ENCODE results near the gene PITPNM1. TPM values are rescaled to one million over a fixed set of nuclear protein-coding genes. Genes with fewer than 3 reads are reported as not detected.

PITPNM1 gene
- total RNA-seq, 2 donors from 2014 or later: 10.7 to 30.7 TPM

DNA sequence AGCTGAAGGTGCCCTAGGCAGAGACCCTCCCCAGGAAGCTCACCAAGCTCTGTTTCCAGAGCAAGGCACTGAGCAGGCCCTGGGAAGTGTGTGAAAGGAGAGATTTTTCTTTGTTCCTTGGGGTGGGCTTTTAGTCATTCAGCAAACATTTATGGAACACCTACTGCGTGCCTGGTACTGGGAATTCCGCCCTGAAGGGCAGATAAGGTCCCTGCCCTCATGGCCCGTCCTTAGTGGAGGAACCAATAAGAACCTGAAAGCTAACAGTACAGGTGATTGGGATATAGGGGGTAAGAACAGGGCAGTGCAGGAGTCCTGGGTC lies 40.0 kb downstream of the PITPNM1 start:
- peak overlapping the region; percentile 91 to 92 for H3K27ac ChIP-seq
- peaks cover 0 to 42% of the 10 kb centered on the region in 2 donors for H3K4me1 ChIP-seq
- peak overlapping the region; percentile 42 to 66 for H3K4me3 ChIP-seq
- DNase-seq (ENCODE audit: low spot score): no peak
- TF ChIP-seq, protein P1, sequence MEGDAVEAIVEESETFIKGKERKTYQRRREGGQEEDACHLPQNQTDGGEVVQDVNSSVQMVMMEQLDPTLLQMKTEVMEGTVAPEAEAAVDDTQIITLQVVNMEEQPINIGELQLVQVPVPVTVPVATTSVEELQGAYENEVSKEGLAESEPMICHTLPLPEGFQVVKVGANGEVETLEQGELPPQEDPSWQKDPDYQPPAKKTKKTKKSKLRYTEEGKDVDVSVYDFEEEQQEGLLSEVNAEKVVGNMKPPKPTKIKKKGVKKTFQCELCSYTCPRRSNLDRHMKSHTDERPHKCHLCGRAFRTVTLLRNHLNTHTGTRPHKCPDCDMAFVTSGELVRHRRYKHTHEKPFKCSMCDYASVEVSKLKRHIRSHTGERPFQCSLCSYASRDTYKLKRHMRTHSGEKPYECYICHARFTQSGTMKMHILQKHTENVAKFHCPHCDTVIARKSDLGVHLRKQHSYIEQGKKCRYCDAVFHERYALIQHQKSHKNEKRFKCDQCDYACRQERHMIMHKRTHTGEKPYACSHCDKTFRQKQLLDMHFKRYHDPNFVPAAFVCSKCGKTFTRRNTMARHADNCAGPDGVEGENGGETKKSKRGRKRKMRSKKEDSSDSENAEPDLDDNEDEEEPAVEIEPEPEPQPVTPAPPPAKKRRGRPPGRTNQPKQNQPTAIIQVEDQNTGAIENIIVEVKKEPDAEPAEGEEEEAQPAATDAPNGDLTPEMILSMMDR (IDR thresholded peaks at IDR 0.05): no peak
- no peaks in the 10 kb centered on the region for H3K36me3 ChIP-seq
- no peaks in the 10 kb centered on the region for H3K27me3 ChIP-seq
- no peaks in the 10 kb centered on the region for H3K9me3 ChIP-seq

DNA sequence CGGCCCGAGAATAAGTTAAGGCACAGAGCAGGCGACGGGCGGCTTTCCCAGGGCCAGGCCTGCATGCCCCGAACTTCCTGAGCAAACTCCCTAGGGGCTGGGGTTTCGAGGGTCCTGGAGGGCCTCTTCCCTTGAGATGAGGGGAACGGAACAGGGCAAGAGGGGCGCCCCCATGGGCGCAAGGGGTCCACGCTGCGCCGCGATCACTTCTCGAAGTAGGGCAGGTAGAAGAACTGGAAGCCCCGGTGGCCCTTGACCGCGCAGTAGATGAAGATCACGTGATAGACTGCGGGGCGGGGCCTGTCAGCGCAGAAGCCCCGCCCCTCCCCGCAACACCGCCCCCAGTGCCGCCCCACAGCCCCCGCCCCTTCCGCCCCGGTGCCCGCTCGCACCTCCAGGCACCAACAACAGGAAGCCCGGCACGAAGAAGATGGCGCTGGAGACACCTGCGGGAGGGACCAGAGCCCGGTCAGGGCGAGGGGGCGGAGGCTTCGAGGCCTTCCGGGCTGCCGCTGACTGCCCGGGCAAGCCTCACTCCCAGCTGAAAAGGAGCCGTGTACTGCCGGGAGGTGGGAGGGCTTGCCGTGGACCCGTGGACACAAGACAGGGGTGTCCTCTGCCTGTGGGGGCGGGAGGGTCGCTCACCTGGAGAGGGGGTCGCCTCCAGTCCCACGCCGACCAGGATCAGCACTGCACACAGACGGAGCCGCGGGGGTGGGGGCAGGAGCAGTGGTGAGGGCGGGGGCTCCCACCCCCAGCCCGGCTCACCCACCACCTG lies 40.6 kb downstream of the PITPNM1 start:
- TF ChIP-seq, protein P1 (IDR thresholded peaks at IDR 0.05): no peak
- Histone ChIP-seq H3K9me3 (no peaks in the 10 kb centered on the region), H3K4me1 (peaks cover 0 to 38% of the 10 kb centered on the region in 2 donors)

DNA sequence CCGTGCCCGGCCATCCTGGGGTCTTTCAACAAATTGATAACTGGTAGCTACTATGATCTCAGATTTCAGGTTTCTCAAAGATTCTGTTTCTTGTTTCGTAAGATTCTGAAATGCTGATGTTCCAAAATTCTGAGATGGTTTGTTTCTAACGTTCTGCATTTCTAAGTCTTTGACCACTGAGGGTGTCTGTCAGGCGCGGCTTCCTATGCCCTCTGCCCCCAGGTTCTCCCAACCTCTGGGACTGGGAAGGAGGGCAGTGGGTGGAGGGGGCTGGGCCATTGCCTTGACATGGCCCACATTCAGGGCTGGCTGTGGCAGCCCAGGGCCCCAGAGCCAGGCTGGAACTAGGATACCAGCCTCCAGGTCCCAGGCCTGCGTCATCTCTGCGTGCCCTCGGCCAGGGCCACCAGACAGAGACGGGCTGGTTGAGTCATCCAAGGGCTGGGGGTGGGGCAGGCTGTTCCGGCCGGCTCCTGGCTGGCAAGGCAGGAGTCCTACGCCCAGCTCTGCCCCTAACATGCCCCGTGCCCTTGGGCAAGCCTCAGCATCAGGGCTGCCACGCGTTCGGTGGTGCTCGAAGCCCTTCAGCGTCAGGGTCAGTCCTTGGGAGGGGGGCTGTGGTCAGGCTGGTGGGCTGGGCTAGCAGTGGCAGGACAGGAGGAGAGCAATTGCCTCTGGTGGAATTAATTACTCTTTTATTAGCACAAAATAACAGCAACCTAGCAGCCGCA lies 41.3 kb downstream of the PITPNM1 start:
- H3K4me1 ChIP-seq: peaks cover 0 to 35% of the 10 kb centered on the region in 2 donors
- no peaks in the 10 kb centered on the region for H3K36me3 ChIP-seq
- DNase-seq (ENCODE audit: low spot score): peak; percentile 75
- no peaks in the 10 kb centered on the region for H3K9me3 ChIP-seq
- TF ChIP-seq, protein P1 (IDR thresholded peaks at IDR 0.05): no peak
- no peaks in the 10 kb centered on the region for H3K27me3 ChIP-seq
- H3K27ac ChIP-seq: peak overlapping the region; percentile 91 to 92
- peak overlapping the region; percentile 42 to 66 for H3K4me3 ChIP-seq

More for the DNA sequence above, 40.6 kb downstream of the PITPNM1 start:
- Histone ChIP-seq H3K27me3 (no peaks in the 10 kb centered on the region), H3K4me3 (peak overlapping the region; percentile 42 to 66), H3K27ac (peak overlapping the region; percentile 91 to 92), H3K36me3 (no peaks in the 10 kb centered on the region)
- peak; percentile 75 for DNase-seq (ENCODE audit: low spot score)

DNA sequence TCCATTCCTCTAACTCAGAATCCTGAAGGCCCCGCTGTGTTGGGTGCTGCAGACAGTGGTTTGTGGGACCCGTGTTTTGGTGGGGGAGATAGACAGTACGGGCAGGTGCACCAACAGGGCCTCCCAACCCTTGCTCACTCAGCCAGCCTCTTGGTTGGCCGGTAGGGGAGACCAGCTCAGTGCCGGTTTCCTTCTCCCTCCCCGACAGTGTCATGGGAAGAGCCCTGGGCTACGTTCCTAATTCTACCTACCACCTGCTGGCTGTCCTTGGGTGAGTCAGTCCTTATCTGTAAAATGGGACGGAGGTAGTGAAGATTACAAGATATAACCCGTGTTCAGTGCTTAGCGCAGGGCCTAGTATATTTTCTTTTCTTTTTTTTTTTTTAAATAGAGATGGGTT lies 42.0 kb downstream of the PITPNM1 start:
- Histone ChIP-seq H3K27ac (no peak overlapping the region), H3K36me3 (no peaks in the 10 kb centered on the region), H3K27me3 (no peaks in the 10 kb centered on the region), H3K9me3 (no peaks in the 10 kb centered on the region), H3K4me1 (peaks cover 0 to 29% of the 10 kb centered on the region in 2 donors), H3K4me3 (no peak overlapping the region)
- TF ChIP-seq, protein P1 (IDR thresholded peaks at IDR 0.05): no peak
- no peak for DNase-seq (ENCODE audit: low spot score)

DNA sequence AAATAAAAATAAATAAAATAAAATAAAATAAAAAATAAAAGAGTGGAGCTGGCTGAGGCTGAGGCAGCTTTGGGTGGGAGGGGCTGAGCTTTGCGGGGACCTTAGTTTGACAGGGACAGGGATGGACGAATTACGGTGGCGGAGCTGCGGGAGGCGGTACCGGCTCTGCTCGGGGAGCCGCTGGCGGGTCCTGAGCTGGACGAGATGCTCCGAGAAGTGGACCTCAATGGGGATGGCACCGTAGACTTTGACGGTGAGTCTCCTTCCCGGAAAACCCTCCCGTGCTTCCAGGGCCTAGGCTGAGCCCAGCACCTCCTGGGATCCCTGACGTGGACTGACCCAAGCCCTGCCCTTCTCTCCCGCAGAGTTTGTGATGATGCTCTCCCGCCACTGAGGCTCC lies 46.9 kb downstream of the PITPNM1 start:
- Histone ChIP-seq H3K4me1 (no peaks in the 10 kb centered on the region), H3K27me3 (no peaks in the 10 kb centered on the region), H3K36me3 (no peaks in the 10 kb centered on the region), H3K9me3 (no peaks in the 10 kb centered on the region), H3K4me3 (no peak overlapping the region), H3K27ac (no peak overlapping the region)
- TF ChIP-seq, protein P1 (IDR thresholded peaks at IDR 0.05): no peak
- DNase-seq (ENCODE audit: low spot score): no peak

Data from right atrium auricular region (tissue), 2 donors.